ENCODE data around the gene APBA2. TPM values are rescaled to one million over a fixed set of nuclear protein-coding genes. Genes with fewer than 3 reads are reported as not detected.

APBA2 gene
- total RNA-seq, 3 donors from 2014 or later, result 0.64 to 6.9 (median 5.0) TPM

GRCh38 chr15:29138260-29138659 is 252.5 kb downstream of the APBA2 start:
- Histone ChIP-seq H3K4me1 (no peaks in the 10 kb centered on the region), H3K27ac (no peak overlapping the region), H3K36me3 (no peaks in the 10 kb centered on the region), H3K4me3 (no peak overlapping the region), H3K27me3 (peaks cover 0 to 15% of the 10 kb centered on the region in 2 donors), H3K9me3 (no peaks in the 10 kb centered on the region)
- intact Hi-C loops (cut with DNase I; ENCODE audit: low total_unique reads), result no loop called here
- TF ChIP-seq POLR2AphosphoS5 (IDR thresholded peaks at IDR 0.05) (no peak), CTCF (IDR thresholded peaks at IDR 0.05) (no peak), POLR2A (IDR thresholded peaks at IDR 0.05) (no peak)
- no peak for DNase-seq (ENCODE audit: low spot score in 2 of 2)

- H3K4me1 ChIP-seq, result no peaks in the 10 kb centered on the region
- H3K27me3 ChIP-seq, result peaks cover 0 to 15% of the 10 kb centered on the region in 2 donors
- DNase-seq (ENCODE audit: low spot score in 2 of 2), result no peak
- TF ChIP-seq POLR2AphosphoS5 (IDR thresholded peaks at IDR 0.05), result no peak
- H3K4me3 ChIP-seq, result no peak overlapping the region
- H3K27ac ChIP-seq, result no peak overlapping the region
- H3K9me3 ChIP-seq, result no peaks in the 10 kb centered on the region
- intact Hi-C loops (cut with DNase I; ENCODE audit: low total_unique reads), result no loop called here
- H3K36me3 ChIP-seq, result no peaks in the 10 kb centered on the region
These were observed 253.3 kb downstream of the APBA2 start for GRCh38 chr15:29139072-29139471.

GRCh38 chr15:29139540-29140459 is 254.0 kb downstream of the APBA2 start:
- Histone ChIP-seq H3K36me3 (no peaks in the 10 kb centered on the region), H3K27ac (no peak overlapping the region), H3K4me3 (no peak overlapping the region), H3K4me1 (no peaks in the 10 kb centered on the region), H3K9me3 (no peaks in the 10 kb centered on the region), H3K27me3 (peaks cover 0 to 15% of the 10 kb centered on the region in 2 donors)
- intact Hi-C loops (cut with DNase I; ENCODE audit: low total_unique reads), result no loop called here
- DNase-seq (ENCODE audit: low spot score in 2 of 2), result peak in 1 of 2 donors; percentile 48
- TF ChIP-seq POLR2A (IDR thresholded peaks at IDR 0.05) (no peak), CTCF (IDR thresholded peaks at IDR 0.05) (peak in 2 of 3 donors; percentile 25 to 34)

- no peak for TF ChIP-seq POLR2AphosphoS5 (IDR thresholded peaks at IDR 0.05)
- no peaks in the 10 kb centered on the region for H3K36me3 ChIP-seq
- peak overlapping the region; percentile 52 to 69 for H3K27ac ChIP-seq
- intact Hi-C loops (cut with DNase I; ENCODE audit: low total_unique reads), result no loop called here
- no peaks in the 10 kb centered on the region for H3K9me3 ChIP-seq
- no peak overlapping the region for H3K4me3 ChIP-seq
- H3K27me3 ChIP-seq, result peaks cover 0 to 15% of the 10 kb centered on the region in 2 donors
- DNase-seq (ENCODE audit: low spot score in 2 of 2), result no peak
- H3K4me1 ChIP-seq, result no peaks in the 10 kb centered on the region
These were observed 254.9 kb downstream of the APBA2 start for GRCh38 chr15:29140475-29141307.

- Histone ChIP-seq H3K27ac (peak overlapping the region; percentile 52 to 69), H3K4me1 (no peaks in the 10 kb centered on the region), H3K9me3 (no peaks in the 10 kb centered on the region), H3K4me3 (no peak overlapping the region), H3K27me3 (peaks cover 0 to 15% of the 10 kb centered on the region in 2 donors), H3K36me3 (no peaks in the 10 kb centered on the region)
- intact Hi-C loops (cut with DNase I; ENCODE audit: low total_unique reads), result no loop called here
- peak; percentile 48 to 68 for DNase-seq (ENCODE audit: low spot score in 2 of 2)
- TF ChIP-seq POLR2A (IDR thresholded peaks at IDR 0.05) (no peak), POLR2AphosphoS5 (IDR thresholded peaks at IDR 0.05) (no peak), CTCF (IDR thresholded peaks at IDR 0.05) (no peak)
These were observed 255.7 kb downstream of the APBA2 start for GRCh38 chr15:29141308-29142128.
